HG03103 (cell line): ENCODE measurements around the gene MINK1.

ENCODE experiments used
- ATAC-seq: cut with Tn5 transposase; IDR thresholded peaks from one replicate; pipeline ENCODE4 v1.9.1; 2021; ENCODE audit warnings: low read depth; ENCODE audit not compliant: unreplicated experiment

MINK1 gene

GRCh38 chr17:4944163-4944553 lies 111.0 kb downstream of the MINK1 start:
- no peak for ATAC-seq

GRCh38 chr17:4944554-4945175 lies 111.5 kb downstream of the MINK1 start:
- ATAC-seq, result no peak

GRCh38 chr17:4945176-4945943 lies 112.2 kb downstream of the MINK1 start:
- no peak for ATAC-seq

GRCh38 chr17:4945944-4946280 lies 112.8 kb downstream of the MINK1 start:
- no peak for ATAC-seq

GRCh38 chr17:4946312-4946976 lies 113.3 kb downstream of the MINK1 start:
- no peak for ATAC-seq

GRCh38 chr17:4947010-4947410 lies 113.9 kb downstream of the MINK1 start:
- ATAC-seq, result no peak
